HL-60 (cell line): ENCODE measurements around the gene PGM5.

Source experiments
- DNase-seq, 2 experiments: peaks; one replicate each; pipeline ENCODE4 v3.0.0-alpha.2; 2010 to 2020; ENCODE audit warnings: low read depth in 1 of 2, low spot score in 1 of 2
- H3K27ac ChIP-seq: fragments of 250-450 bp; sonication (Bioruptor Pico); replicated peaks from 2 replicates; pipeline ENCODE4 v1.5.1; 2020; ENCODE audit warnings: mild to moderate bottlenecking, moderate library complexity
- H3K27me3 ChIP-seq: fragments of 250-450 bp; sonication (Bioruptor Pico); 2 replicates; pipeline ENCODE4 v1.5.1; 2021; ENCODE audit warnings: mild to moderate bottlenecking, moderate library complexity; ENCODE audit not compliant: insufficient read depth, poor library complexity, severe bottlenecking
- H3K4me3 ChIP-seq: replicated peaks from 2 replicates; pipeline ENCODE4 v1.5.1; 2011; ENCODE audit warnings: mild to moderate bottlenecking, control low read depth, low read length; ENCODE audit not compliant: insufficient read depth
- CTCF ChIP-seq: IDR thresholded peaks from one replicate; pipeline ENCODE4 v1.5.1; 2011; ENCODE audit warnings: low read length, control low read depth, inconsistent platforms; ENCODE audit not compliant: insufficient read depth
- GABPA ChIP-seq: IDR thresholded peaks from 2 replicates; pipeline ENCODE4 v1.6.1; 2012; ENCODE audit warnings: low read depth
- POLR2AphosphoS5 ChIP-seq: IDR thresholded peaks from 2 replicates; pipeline ENCODE4 v1.6.1; 2012; ENCODE audit warnings: low read depth
- SPI1 ChIP-seq: IDR thresholded peaks from 2 replicates; pipeline ENCODE4 v1.6.1; 2012; ENCODE audit warnings: low read depth, mild to moderate bottlenecking, borderline replicate concordance
- TF ChIP-seq, protein P1 (sequence below): IDR thresholded peaks from 2 replicates; pipeline ENCODE4 v1.6.1; 2012; ENCODE audit warnings: low read depth; ENCODE audit not compliant: insufficient replicate concordance

Gene PGM5

DNA sequence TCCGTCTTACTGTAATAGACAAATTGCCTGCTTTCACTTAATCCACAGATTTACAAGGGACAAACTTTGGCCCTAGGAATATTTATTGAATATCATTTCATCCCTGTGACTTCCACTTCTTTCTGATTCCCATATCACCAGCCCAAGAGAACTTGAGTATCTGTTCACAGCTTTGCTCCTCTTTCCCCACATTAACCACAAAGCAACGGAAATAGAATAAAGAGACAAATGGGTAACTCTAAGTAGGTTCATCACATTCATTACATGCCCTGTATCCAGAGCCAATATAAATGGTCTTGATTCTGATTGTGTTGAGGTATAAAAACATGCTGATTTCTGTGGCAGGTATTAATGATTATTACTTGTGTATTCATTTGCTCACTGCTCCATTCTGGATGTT lies 142.4 kb downstream of the PGM5 start:
- Histone ChIP-seq H3K27ac (no peak overlapping the region), H3K27me3 (no peaks in the 10 kb centered on the region), H3K4me3 (no peak overlapping the region)
- DNase-seq = no peak
- no peak for TF ChIP-seq POLR2AphosphoS5
- TF ChIP-seq SPI1 = no peak
- TF ChIP-seq, protein P1, sequence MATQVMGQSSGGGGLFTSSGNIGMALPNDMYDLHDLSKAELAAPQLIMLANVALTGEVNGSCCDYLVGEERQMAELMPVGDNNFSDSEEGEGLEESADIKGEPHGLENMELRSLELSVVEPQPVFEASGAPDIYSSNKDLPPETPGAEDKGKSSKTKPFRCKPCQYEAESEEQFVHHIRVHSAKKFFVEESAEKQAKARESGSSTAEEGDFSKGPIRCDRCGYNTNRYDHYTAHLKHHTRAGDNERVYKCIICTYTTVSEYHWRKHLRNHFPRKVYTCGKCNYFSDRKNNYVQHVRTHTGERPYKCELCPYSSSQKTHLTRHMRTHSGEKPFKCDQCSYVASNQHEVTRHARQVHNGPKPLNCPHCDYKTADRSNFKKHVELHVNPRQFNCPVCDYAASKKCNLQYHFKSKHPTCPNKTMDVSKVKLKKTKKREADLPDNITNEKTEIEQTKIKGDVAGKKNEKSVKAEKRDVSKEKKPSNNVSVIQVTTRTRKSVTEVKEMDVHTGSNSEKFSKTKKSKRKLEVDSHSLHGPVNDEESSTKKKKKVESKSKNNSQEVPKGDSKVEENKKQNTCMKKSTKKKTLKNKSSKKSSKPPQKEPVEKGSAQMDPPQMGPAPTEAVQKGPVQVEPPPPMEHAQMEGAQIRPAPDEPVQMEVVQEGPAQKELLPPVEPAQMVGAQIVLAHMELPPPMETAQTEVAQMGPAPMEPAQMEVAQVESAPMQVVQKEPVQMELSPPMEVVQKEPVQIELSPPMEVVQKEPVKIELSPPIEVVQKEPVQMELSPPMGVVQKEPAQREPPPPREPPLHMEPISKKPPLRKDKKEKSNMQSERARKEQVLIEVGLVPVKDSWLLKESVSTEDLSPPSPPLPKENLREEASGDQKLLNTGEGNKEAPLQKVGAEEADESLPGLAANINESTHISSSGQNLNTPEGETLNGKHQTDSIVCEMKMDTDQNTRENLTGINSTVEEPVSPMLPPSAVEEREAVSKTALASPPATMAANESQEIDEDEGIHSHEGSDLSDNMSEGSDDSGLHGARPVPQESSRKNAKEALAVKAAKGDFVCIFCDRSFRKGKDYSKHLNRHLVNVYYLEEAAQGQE = no peak
- TF ChIP-seq CTCF = no peak
- TF ChIP-seq GABPA = no peak

- DNase-seq = no peak
- no peaks in the 10 kb centered on the region for H3K27me3 ChIP-seq
- no peak for TF ChIP-seq CTCF
- no peak overlapping the region for H3K27ac ChIP-seq
- H3K4me3 ChIP-seq = no peak overlapping the region
These were observed 144.3 kb downstream of the PGM5 start for GRCh38 chr9:68500457-68501381.

DNA sequence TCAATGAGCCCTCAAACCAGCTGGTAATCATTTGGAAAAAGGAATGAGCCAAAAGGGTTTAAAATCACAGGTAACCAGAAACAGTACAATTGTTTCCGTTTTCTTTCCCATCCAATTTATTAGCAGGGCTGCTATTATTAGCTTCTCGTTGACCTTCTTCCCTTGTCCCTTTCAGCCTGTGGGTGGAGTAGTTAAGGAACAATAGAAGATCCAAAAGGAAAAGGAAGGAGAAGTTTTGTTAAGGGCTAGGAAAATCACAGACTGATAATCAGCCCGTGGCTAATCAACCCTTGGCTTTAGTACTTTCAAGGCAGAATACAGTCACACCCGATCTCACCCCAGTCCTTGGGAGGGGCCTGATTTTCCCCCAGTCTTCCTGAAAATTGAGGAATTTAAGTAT lies 145.9 kb downstream of the PGM5 start:
- no peak overlapping the region for H3K27ac ChIP-seq
- TF ChIP-seq, protein P1 = no peak
- TF ChIP-seq POLR2AphosphoS5 (no peak), GABPA (no peak), CTCF (no peak), SPI1 (no peak)
- no peaks in the 10 kb centered on the region for H3K27me3 ChIP-seq
- DNase-seq = no peak
- no peak overlapping the region for H3K4me3 ChIP-seq
